Smooth muscle cell (in vitro differentiated cells): ENCODE measurements around the gene IRGC. TPM values are rescaled to one million over a fixed set of nuclear protein-coding genes. Genes with fewer than 3 reads are reported as not detected.

Experiments
- polyA plus RNA-seq: library from polyadenylated mRNA; unstranded; fragments of >200 nt; fragmentation: Nextera tagmentation; extraction: Ambion mirVana; gene quantifications from 2 replicates; pipeline ENCODE4 v1.2.1, GENCODE V29; 2016
- total RNA-seq: library from RNA; depleted of rRNA; stranded (reverse); fragments of >200 nt; gene quantifications from 2 replicates; pipeline ENCODE4 v1.2.3, GENCODE V29; 2014

Gene IRGC
- total and polyA plus RNA-seq, 2 experiments from 2014 or later = not detected

Other genes starting within 250 kb of the IRGC start
- 7.2 and 8.9 TPM in 2 replicates for gene PHLDB3, start 211.3 kb upstream of the IRGC start, total RNA-seq
- 8.6 and 17.4 TPM in 2 replicates for gene PHLDB3, start 211.3 kb upstream of the IRGC start, polyA plus RNA-seq
- 45.4 and 61.1 TPM in 2 replicates for gene ETHE1, start 188.9 kb upstream of the IRGC start, total RNA-seq
- 57.6 and 61.4 TPM in 2 replicates for gene ETHE1, start 188.9 kb upstream of the IRGC start, polyA plus RNA-seq
- gene ZNF575, start 182.9 kb upstream of the IRGC start, total RNA-seq = 0.18 TPM in 1 of 2 replicates, not detected in the other
- gene ZNF575, start 182.9 kb upstream of the IRGC start, polyA plus RNA-seq = 1.7 and 2.4 TPM in 2 replicates
- gene XRCC1, start 140.5 kb upstream of the IRGC start, total RNA-seq = 19.0 and 24.9 TPM in 2 replicates
- gene XRCC1, start 140.5 kb upstream of the IRGC start, polyA plus RNA-seq = 35.1 and 43.0 TPM in 2 replicates
- 1.7 and 5.5 TPM in 2 replicates for gene PINLYP, start 140.3 kb upstream of the IRGC start, total RNA-seq
- 2.2 and 8.3 TPM in 2 replicates for gene PINLYP, start 140.3 kb upstream of the IRGC start, polyA plus RNA-seq
- gene IRGQ, start 119.9 kb upstream of the IRGC start, total RNA-seq = 11.1 and 13.1 TPM in 2 replicates
- gene IRGQ, start 119.9 kb upstream of the IRGC start, polyA plus RNA-seq = 13.1 and 14.3 TPM in 2 replicates
- gene ZNF576, start 119.5 kb upstream of the IRGC start, total RNA-seq = 2.7 and 10.7 TPM in 2 replicates
- gene ZNF576, start 119.5 kb upstream of the IRGC start, polyA plus RNA-seq = 13.7 and 14.5 TPM in 2 replicates
- gene SRRM5, start 104.0 kb upstream of the IRGC start, total RNA-seq = 0.09 and 0.27 TPM in 2 replicates
- gene SRRM5, start 104.0 kb upstream of the IRGC start, polyA plus RNA-seq = 0.34 TPM in 1 of 2 replicates, not detected in the other
- 12.9 and 20.3 TPM in 2 replicates for gene ZNF428, start 96.4 kb upstream of the IRGC start, total RNA-seq
- gene ZNF428, start 96.4 kb upstream of the IRGC start, polyA plus RNA-seq = 61.4 and 63.1 TPM in 2 replicates
- gene CADM4, start 76.2 kb upstream of the IRGC start, total RNA-seq = 2.4 and 3.7 TPM in 2 replicates
- 1.9 and 8.3 TPM in 2 replicates for gene CADM4, start 76.2 kb upstream of the IRGC start, polyA plus RNA-seq
- gene PLAUR, start 45.9 kb upstream of the IRGC start, total RNA-seq = 67.0 and 105 TPM in 2 replicates
- 107 and 115 TPM in 2 replicates for gene PLAUR, start 45.9 kb upstream of the IRGC start, polyA plus RNA-seq
- gene SMG9, start 38.9 kb downstream of the IRGC start, total RNA-seq = 12.8 and 13.2 TPM in 2 replicates
- gene SMG9, start 38.9 kb downstream of the IRGC start, polyA plus RNA-seq = 39.2 and 46.6 TPM in 2 replicates
- 4.0 and 5.4 TPM in 2 replicates for gene KCNN4, start 64.9 kb downstream of the IRGC start, total RNA-seq
- gene KCNN4, start 64.9 kb downstream of the IRGC start, polyA plus RNA-seq = 1.7 and 14.9 TPM in 2 replicates
- gene LYPD5, start 86.4 kb downstream of the IRGC start, total RNA-seq = 3.1 and 6.9 TPM in 2 replicates
- gene LYPD5, start 86.4 kb downstream of the IRGC start, polyA plus RNA-seq = 1.2 and 2.7 TPM in 2 replicates
- 4.1 and 8.0 TPM in 2 replicates for gene ZNF283, start 111.2 kb downstream of the IRGC start, total RNA-seq
- 1.5 and 2.4 TPM in 2 replicates for gene ZNF283, start 111.2 kb downstream of the IRGC start, polyA plus RNA-seq
- gene ZNF404, start 167.9 kb downstream of the IRGC start, total RNA-seq = 11.3 and 12.5 TPM in 2 replicates
- gene ZNF404, start 167.9 kb downstream of the IRGC start, polyA plus RNA-seq = 8.6 and 10.2 TPM in 2 replicates
- gene ZNF45, start 219.2 kb downstream of the IRGC start, total RNA-seq = 6.1 and 14.8 TPM in 2 replicates
- 5.7 and 6.7 TPM in 2 replicates for gene ZNF45, start 219.2 kb downstream of the IRGC start, polyA plus RNA-seq
- gene ZNF221, start 235.2 kb downstream of the IRGC start, total RNA-seq = 4.9 and 6.6 TPM in 2 replicates
- 1.3 and 1.9 TPM in 2 replicates for gene ZNF221, start 235.2 kb downstream of the IRGC start, polyA plus RNA-seq